GM18867 (cell line): ENCODE data around the gene GRHL3.
"Not testable (repeated sequence)": the region's sequence is repeated elsewhere in the genome, so short reads cannot be mapped to it uniquely, and the experiment has no call there.

Experiments
- ATAC-seq: cut with Tn5 transposase; IDR thresholded peaks from one replicate; pipeline ENCODE4 v1.9.1; 2021; ENCODE audit warnings: mild to moderate bottlenecking, moderate library complexity; ENCODE audit not compliant: unreplicated experiment

GRHL3 gene

GRCh38 chr1:24319312-24319863, at the start of gene GRHL3:
GRHL3 (plus strand) TSS chr1:24319357; CDS start chr1:24319552, 195 bp downstream.
- ATAC-seq: no peak

DNA sequence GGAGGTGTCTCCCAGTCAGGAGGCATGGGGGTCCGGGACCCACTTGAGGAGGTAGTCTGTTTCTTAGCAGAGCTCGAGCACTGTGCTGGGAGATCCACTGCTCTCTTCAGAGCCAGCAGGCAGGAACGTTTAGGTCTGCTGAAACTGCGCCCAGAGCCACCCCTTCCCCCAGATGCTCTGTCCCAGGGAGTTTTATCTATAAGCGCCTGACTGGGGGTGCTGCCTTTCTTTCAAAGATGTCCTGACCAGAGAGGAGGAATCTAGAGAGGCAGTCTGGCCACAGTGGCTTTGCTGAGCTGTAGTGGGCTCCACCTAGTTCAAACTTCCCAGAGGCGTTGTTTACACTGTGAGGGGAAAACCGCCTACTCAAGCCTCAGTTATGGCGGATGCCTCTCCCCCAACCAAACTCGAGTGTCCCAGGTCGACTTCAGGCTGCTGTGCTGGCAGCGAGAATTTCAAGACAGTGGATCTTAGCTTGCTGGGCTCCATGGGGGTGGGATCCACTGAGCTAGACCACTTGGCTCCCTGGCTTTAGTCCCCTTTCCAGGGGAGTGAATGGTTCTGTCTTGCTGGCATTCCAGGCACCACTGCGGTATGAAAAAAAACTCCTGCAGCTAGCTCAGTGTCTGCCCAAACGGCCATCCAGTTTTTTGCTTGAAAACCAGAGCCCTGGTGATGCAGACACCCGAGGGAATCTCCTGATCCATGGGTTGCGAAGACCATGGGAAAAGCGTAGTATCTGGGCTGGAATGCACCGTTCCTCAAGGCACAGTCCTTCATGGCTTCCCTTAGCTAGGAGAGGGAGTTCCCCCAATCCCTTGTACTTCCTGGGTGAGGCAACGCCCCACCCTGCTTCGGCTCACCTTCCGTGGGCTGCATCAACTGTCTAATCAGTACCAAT, 44.7 kb upstream of the GRHL3 start:
- ATAC-seq: not testable (repeated sequence)

DNA sequence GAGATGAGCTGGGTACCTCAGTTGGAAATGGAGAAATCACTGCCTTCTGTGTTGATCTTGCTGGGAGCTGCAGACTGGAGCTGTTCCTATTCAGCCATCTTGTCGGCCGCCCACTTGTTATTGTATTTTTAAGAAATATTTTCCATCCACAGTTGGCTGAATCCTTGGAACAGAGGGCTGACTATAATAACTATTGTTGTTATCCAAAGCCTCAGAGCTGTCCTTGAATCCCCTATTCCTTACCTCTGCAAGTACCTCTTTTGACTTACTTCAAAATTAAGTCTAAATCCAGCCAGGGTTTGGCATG, 44.1 kb upstream of the GRHL3 start:
- no peak for ATAC-seq

GRCh38 chr1:24275510-24275909, 43.6 kb upstream of the GRHL3 start:
- no peak for ATAC-seq

- no peak for ATAC-seq
Measured at GRCh38 chr1:24276791-24277190, 42.4 kb upstream of the GRHL3 start.

DNA sequence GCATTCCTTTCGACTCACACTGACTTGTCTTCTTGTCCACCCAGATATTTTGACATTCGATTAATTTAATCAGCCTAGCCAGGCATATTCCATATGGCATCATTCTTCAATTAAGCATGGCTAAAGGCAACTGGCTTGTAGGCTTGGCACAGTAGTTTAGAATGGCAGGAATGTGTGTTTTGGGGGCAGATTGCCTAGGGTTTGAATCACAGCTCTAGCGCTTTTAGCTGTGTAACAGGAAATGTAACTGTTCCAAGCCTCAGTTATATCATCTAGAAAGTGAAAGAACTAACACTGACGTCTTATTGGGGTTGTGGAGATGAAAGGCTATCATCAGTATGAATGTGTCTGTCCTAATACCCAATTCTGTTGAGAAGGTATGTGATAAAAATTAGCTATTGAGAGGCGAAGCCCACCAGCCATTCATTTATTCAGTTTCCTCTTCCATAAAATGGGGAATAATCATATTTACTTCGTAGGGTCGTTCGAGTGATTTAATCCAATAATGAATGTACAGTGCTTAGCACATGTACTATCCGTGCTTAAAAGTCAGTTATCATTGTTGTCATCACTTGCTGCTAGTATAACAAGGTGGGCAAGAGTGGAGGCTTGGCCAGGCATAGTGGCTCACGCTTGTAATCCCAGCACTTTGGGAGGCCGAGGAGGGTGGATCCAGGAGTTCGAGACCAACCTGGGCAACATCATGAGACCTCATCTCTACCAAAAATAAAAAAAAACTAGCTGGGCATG, 41.6 kb upstream of the GRHL3 start:
- ATAC-seq: peak; percentile 65

DNA sequence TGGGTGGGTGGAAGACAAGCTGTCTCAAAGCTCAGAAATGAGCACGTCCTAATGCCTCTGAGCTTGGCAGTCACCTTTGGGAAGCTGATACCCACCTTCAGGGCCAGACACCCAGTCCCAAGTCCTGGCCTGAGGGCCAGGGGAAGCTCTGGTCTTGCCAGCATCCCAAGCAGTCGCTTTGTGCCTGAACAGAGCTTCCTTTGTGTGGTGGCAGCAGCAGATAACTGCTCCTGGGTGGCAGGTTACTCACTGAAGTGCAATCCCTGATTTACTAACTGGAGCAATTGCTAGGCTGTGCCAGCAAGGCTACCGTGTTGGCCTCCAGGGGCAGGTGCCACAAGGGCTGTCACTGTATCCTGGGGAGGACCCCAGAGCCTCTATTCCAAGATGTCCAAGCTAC, 40.4 kb upstream of the GRHL3 start:
- no peak for ATAC-seq

DNA sequence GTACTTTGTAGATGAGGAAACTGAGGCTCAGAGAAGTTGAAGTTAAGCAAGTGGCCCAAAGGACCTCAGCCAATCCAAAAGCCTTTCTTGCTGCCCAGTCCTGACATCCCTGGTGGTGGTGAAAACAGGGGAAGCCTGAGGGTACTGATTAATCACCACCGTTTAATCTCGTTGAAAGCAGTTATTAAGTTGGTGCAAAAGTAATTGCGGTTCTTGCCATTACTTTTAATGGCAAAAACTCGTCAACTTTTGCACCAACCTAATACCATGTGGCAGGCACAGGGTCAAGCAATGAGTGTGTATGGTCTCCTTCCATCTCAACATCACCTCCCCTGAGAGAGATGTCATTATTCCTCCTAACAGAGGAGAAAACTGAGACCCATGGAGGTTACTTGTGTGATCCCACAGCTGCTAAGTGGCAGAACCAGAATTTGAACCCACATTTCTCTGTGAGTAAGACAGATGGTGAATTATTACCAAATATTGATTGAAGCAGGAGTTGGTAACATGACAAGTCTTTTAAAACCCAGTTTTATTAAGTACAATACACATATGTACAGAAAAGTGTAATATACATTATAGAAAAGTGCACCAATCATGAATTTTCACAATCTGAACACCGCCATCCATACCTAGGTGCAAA, 39.4 kb upstream of the GRHL3 start:
- ATAC-seq: no peak

DNA sequence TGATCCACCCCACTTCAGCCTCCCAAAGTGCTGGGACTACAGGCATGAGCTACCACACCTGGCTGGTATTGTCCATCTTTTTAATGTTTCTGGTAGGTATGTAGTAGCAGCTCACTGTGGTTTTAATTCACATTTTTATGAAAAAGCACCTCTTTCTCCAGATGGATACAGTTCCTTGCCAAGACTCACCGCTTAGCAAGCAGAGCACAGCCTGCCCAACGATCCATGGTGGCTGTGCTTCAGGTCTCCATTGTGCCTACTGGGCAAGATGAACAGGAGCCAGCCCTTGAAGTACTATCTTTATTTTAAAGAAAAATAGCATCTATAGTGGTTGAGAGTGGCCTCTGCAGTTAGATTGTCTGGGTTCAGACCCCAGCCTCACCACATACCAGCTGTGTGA, 37.6 kb upstream of the GRHL3 start:
- no peak for ATAC-seq

GRCh38 chr1:24282491-24282890, 36.7 kb upstream of the GRHL3 start:
- no peak for ATAC-seq

DNA sequence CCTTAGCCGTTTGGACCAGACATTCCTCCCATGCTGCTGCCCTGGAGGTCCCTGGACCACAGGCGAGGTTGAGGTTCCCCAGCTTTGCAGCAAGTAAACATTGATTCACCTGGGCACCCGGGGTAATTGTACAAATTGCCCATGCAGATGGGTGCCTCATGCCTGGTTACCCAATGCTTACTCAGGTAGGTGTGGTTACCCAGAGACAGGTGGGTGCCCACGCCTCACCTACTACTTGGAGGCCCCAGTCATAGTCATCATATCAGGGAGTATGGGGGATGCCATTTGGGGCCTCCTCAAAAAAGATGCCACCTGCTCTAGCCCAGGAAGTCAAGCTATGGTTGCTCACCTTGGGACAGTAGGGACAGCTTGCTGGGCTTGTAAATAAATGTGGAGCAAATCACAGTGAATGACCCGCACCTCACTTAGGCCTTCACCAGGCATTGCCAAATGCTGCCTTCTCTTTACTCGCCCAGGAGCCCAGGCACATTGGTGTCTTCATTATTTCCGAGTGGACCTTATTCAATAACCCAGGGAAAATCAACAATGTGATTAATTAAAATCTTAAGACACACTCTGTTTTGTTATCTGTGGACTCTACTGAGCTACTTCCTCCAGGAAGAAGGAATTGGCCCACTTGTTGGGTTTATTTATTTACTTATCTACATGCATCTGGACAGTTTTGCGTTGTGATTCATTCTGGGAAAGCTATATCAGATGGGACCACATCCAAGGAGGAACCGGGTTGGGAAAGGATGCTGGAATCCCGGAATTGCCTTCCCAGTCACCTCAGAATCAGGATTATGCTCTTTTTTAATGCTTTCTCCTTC, 35.6 kb upstream of the GRHL3 start:
- ATAC-seq: no peak

DNA sequence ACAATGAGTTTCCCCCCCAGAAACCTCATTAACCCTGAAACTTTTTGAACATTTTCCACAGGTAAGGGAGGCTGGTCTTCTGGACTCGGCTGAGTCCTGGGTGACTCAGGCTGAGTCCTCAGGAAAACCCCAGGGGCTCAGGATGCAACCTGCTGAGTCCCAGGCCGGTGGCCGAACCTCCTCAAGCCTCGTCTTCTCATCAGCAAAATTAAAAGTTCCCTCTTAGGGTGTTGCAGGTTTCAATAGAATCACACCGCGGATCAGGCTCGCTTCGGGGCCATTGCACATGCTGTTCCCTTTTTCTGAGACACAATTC, 35.0 kb upstream of the GRHL3 start:
- ATAC-seq: no peak

DNA sequence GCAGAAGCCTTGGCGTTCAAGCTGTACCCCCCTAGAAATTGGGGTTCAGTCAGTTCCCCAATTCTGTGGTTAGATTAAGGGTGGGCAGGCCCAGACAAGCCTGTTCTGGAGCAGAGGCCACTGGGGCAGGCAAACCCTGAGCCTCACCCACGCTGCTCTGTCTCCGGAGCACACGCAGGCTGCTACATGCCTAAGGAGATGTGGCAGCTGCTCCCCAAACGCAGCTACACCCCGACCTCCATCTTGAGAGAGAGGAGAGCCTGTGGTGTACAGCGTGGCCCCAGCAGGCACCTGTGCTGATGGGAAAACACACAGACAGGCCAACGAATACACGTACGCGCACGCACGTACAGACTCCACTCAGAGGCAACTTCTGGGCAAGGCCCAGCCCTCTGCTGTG, 33.9 kb upstream of the GRHL3 start:
- no peak for ATAC-seq

DNA sequence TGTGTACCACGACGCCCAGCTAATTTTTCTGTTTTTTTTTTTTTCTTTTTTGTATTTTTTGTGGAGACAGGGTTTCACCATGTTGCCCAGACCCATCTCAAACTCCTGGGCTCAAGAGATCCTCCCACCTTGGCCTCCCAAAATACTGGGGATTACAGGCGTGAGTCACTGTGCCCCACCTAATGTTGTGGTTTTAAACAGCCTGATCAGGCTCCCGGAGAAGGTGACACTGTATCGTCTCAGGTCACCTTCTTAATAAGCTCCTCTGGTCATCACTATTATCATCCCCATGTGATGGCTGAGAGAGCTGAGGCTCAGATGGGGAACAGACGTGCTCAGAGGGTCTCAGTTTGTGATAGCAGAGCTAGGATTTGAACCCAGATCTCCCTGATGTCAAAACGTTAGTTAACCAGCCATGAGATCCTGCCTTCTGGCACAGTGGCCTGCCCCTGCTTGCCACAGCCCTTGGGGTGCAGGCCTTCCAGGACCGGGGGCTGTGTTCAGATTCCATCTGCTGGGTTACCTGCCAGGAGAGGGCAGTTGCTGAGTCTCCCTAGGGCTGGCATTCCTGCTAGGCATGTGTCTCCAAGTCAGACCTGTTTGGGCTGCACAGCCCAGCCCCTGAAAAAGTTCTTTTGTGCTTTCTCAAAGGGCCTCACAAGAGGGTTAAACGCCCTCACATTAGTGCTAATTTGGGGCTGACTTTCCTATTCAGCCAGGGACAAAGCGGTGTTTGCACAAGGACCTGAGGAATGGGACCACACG, 32.7 kb upstream of the GRHL3 start:
- ATAC-seq: no peak

DNA sequence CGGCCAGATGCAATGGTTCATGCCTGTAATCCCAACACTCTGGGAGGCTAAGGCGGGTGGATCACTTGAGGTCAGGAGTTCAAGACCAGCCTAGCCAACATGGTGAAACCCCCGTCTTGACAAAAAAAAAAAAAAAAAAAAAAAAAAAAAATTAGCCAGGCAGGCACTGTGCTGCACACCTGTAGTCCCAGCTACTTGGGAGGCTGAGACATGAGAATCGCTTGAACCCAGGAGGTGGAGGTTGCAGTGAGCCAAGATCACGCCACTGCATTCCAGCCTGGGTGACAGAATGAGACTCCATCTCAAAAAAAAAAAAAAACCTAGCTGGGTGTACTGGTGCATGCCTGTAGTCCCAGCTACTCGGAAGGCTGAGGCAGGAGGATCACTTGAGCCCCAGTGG, 31.4 kb upstream of the GRHL3 start:
- ATAC-seq: not testable (repeated sequence)

- no peak for ATAC-seq
Measured at GRCh38 chr1:24288479-24288878, 30.7 kb upstream of the GRHL3 start.

DNA sequence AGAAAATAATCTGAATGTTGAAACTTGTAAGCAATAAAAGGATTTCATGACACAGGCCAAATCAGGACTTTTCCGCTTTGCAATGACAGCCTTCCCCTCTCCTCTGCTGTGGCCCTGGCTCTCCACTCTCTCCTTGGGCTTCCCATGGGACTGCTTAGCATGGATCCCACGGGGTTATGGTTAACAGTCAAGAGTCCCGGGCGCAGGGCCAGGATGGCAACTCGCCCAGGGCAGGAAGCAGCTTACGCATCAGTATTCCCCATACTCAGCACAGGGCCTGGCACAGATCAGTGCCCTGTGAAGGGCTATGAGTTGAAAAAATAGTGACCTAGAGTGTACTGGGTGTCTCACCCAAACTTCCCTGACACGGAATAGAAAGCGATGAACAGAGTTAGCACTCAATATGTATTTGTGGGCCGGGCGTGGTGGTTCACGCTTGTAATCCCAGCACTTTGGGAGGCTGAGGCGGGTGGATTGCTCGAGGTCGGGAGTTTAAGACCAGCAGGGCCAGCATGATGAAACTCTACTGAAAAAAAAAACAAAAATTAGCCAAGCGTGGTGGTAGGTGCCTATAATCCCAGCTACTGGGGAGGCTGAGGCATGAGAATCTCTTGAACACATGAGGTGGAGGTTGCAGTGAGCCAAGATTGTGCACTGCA, 29.1 kb upstream of the GRHL3 start:
- ATAC-seq: no peak

- no peak for ATAC-seq
Measured at GRCh38 chr1:24290933-24291487, 28.1 kb upstream of the GRHL3 start.

DNA sequence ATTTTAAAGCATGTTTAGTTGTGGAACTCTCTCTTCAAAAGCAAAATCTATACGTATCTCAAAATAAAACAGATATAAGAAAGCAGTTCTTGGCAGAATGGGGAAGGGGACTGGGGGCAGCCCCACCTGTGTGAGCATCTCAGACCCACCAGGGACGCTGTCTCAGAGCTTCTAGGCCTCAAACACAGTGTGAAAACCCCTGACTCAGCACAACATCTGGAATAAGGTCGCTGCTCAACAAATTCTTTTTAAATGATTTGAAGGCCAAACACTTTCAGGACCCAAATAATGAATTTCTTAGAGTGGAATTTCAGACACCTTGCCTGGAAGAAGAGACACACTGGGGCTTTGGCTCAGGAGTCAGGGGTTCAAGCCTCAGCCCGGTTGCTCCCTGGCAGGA, 27.1 kb upstream of the GRHL3 start:
- no peak for ATAC-seq
